SJCRH30 (cell line): ENCODE data around the gene VASP. TPM values are rescaled to one million over a fixed set of nuclear protein-coding genes. Genes with fewer than 3 reads are reported as not detected.

Experiments used
- DNase-seq, 2 experiments: peaks; one replicate each; pipeline ENCODE4 v3.0.0-alpha.2; 2015 to 2020
- H3K27ac ChIP-seq: fragments of 250-450 bp; sonication (Bioruptor Pico); 2 replicates; pipeline ENCODE4 v1.5.1; 2020; ENCODE audit warnings: mild to moderate bottlenecking, moderate library complexity
- H3K27me3 ChIP-seq: fragments of 250-450 bp; sonication (Bioruptor Pico); 2 replicates; pipeline ENCODE4 v1.5.1; 2020; ENCODE audit warnings: mild to moderate bottlenecking, moderate library complexity
- H3K36me3 ChIP-seq: fragments of 250-450 bp; sonication (Bioruptor Pico); 2 replicates; pipeline ENCODE4 v1.5.1; 2020; ENCODE audit warnings: mild to moderate bottlenecking, moderate library complexity
- H3K4me1 ChIP-seq: fragments of 250-450 bp; sonication (Bioruptor Pico); 2 replicates; pipeline ENCODE4 v1.5.1; 2020; ENCODE audit warnings: mild to moderate bottlenecking, moderate library complexity
- H3K4me3 ChIP-seq: fragments of 250-450 bp; sonication (Bioruptor Pico); 2 replicates; pipeline ENCODE4 v1.5.1; 2020; ENCODE audit warnings: mild to moderate bottlenecking, moderate library complexity
- H3K9me3 ChIP-seq: fragments of 250-450 bp; sonication (Bioruptor Pico); replicated peaks from 2 replicates; pipeline ENCODE4 v1.5.1; 2020; ENCODE audit warnings: mild to moderate bottlenecking, moderate library complexity
- total RNA-seq: library from RNA; depleted of rRNA; stranded (reverse); fragments of >200 nt; shearing (Covaris generic); gene quantifications from 2 replicates; pipeline ENCODE4 v1.2.3, GENCODE V29; 2014; rRNA removed

Gene VASP
- 43.8 and 48.8 TPM in 2 replicates for total RNA-seq

GRCh38 chr19:45506989-45507871 is at the start of gene VASP:
TSS of gene VASP (plus strand) at chr19:45507479. CDS start at chr19:45507772, 293 bp downstream.
- H3K4me3 ChIP-seq: peak within 1 kb of the TSS; percentile 86
- H3K4me1 ChIP-seq: no peaks in the 10 kb centered on the region
- H3K9me3 ChIP-seq: no peaks in the 10 kb centered on the region
- no peaks in the 10 kb centered on the region for H3K27me3 ChIP-seq
- no peaks in the 10 kb centered on the region for H3K36me3 ChIP-seq
- DNase-seq: peak; percentile 84 to 87
- H3K27ac ChIP-seq: peak within 1 kb of the TSS; percentile 76

- H3K4me1 ChIP-seq: peaks cover 27% of the 10 kb centered on the region
- no peak overlapping the region for H3K4me3 ChIP-seq
- no peaks in the 10 kb centered on the region for H3K36me3 ChIP-seq
- no peak for DNase-seq
- no peak overlapping the region for H3K27ac ChIP-seq
- 0 out of 2 replicates have a peak, but pooled peaks cover 5% of the 10 kb centered on the region for H3K27me3 ChIP-seq
- H3K9me3 ChIP-seq: no peaks in the 10 kb centered on the region
Observed at GRCh38 chr19:45457776-45458175, 49.5 kb upstream of the VASP start.

GRCh38 chr19:45460807-45461347 is 46.4 kb upstream of the VASP start:
- no peak overlapping the region for H3K27ac ChIP-seq
- no peaks in the 10 kb centered on the region for H3K9me3 ChIP-seq
- no peak overlapping the region for H3K4me3 ChIP-seq
- H3K27me3 ChIP-seq: 0 out of 2 replicates have a peak, but pooled peaks cover 5% of the 10 kb centered on the region
- H3K36me3 ChIP-seq: no peaks in the 10 kb centered on the region
- DNase-seq: no peak
- H3K4me1 ChIP-seq: peaks cover 4% of the 10 kb centered on the region; the same call in 1 of the 2 replicates

GRCh38 chr19:45462174-45462573 is 45.1 kb upstream of the VASP start:
- no peak for DNase-seq
- Histone ChIP-seq H3K9me3 (no peaks in the 10 kb centered on the region), H3K4me3 (no peak overlapping the region), H3K4me1 (no peaks in the 10 kb centered on the region), H3K27ac (no peak overlapping the region), H3K27me3 (0 out of 2 replicates have a peak, but pooled peaks cover 5% of the 10 kb centered on the region), H3K36me3 (no peaks in the 10 kb centered on the region)

GRCh38 chr19:45463241-45463640 is 44.0 kb upstream of the VASP start:
- Histone ChIP-seq H3K27me3 (0 out of 2 replicates have a peak, but pooled peaks cover 5% of the 10 kb centered on the region), H3K9me3 (no peaks in the 10 kb centered on the region), H3K36me3 (no peaks in the 10 kb centered on the region), H3K4me1 (peaks cover 3% of the 10 kb centered on the region; the same call in 1 of the 2 replicates), H3K27ac (no peak overlapping the region), H3K4me3 (no peak overlapping the region)
- no peak for DNase-seq

- H3K27me3 ChIP-seq: 0 out of 2 replicates have a peak, but pooled peaks cover 5% of the 10 kb centered on the region
- H3K4me1 ChIP-seq: peaks cover 6% of the 10 kb centered on the region; the same call in 1 of the 2 replicates
- no peak for DNase-seq
- no peaks in the 10 kb centered on the region for H3K36me3 ChIP-seq
- H3K27ac ChIP-seq: no peak overlapping the region
- no peaks in the 10 kb centered on the region for H3K9me3 ChIP-seq
- H3K4me3 ChIP-seq: no peak overlapping the region
Observed at GRCh38 chr19:45464274-45464673, 43.0 kb upstream of the VASP start.

GRCh38 chr19:45464852-45465441 is 42.3 kb upstream of the VASP start:
- Histone ChIP-seq H3K9me3 (no peaks in the 10 kb centered on the region), H3K27me3 (0 out of 2 replicates have a peak, but pooled peaks cover 5% of the 10 kb centered on the region), H3K27ac (no peak overlapping the region), H3K4me3 (no peak overlapping the region), H3K4me1 (peaks cover 7% of the 10 kb centered on the region; the same call in 1 of the 2 replicates), H3K36me3 (no peaks in the 10 kb centered on the region)
- no peak for DNase-seq

- no peaks in the 10 kb centered on the region for H3K27me3 ChIP-seq
- no peaks in the 10 kb centered on the region for H3K36me3 ChIP-seq
- H3K4me1 ChIP-seq: peaks cover 11% of the 10 kb centered on the region; the same call in 1 of the 2 replicates
- no peaks in the 10 kb centered on the region for H3K9me3 ChIP-seq
- no peak for DNase-seq
- no peak overlapping the region for H3K27ac ChIP-seq
- H3K4me3 ChIP-seq: peak overlapping the region; percentile 64
Observed at GRCh38 chr19:45467115-45467455, 40.2 kb upstream of the VASP start.

- H3K36me3 ChIP-seq: no peaks in the 10 kb centered on the region
- peak within 1 kb of the TSS; percentile 64 for H3K4me3 ChIP-seq
- peaks cover 11% of the 10 kb centered on the region; the same call in 1 of the 2 replicates for H3K4me1 ChIP-seq
- peak; percentile 95 to 97 for DNase-seq
- no peaks in the 10 kb centered on the region for H3K27me3 ChIP-seq
- H3K9me3 ChIP-seq: no peaks in the 10 kb centered on the region
- H3K27ac ChIP-seq: peak within 1 kb of the TSS; percentile 21
Observed at GRCh38 chr19:45467456-45468158, 39.7 kb upstream of the VASP start, which contains the start of gene FOSB. TSS of gene FOSB (plus strand) at chr19:45467996. CDS start at chr19:45468587, 591 bp downstream.

- peak in 1 of 2 experiments; percentile 33 for DNase-seq
- no peak overlapping the region for H3K27ac ChIP-seq
- peak overlapping the region; percentile 64 for H3K4me3 ChIP-seq
- H3K4me1 ChIP-seq: peaks cover 11% of the 10 kb centered on the region; the same call in 1 of the 2 replicates
- H3K27me3 ChIP-seq: no peaks in the 10 kb centered on the region
- no peaks in the 10 kb centered on the region for H3K9me3 ChIP-seq
- H3K36me3 ChIP-seq: no peaks in the 10 kb centered on the region
Observed at GRCh38 chr19:45468159-45468651, 39.1 kb upstream of the VASP start.

- peaks cover 11% of the 10 kb centered on the region; the same call in 1 of the 2 replicates for H3K4me1 ChIP-seq
- H3K36me3 ChIP-seq: no peaks in the 10 kb centered on the region
- H3K4me3 ChIP-seq: peak overlapping the region; percentile 64
- DNase-seq: no peak
- peak overlapping the region; percentile 21 for H3K27ac ChIP-seq
- H3K27me3 ChIP-seq: no peaks in the 10 kb centered on the region
- no peaks in the 10 kb centered on the region for H3K9me3 ChIP-seq
Observed at GRCh38 chr19:45468803-45469131, 38.5 kb upstream of the VASP start.

GRCh38 chr19:45469132-45469944 is 37.9 kb upstream of the VASP start:
- Histone ChIP-seq H3K4me3 (peak overlapping the region; percentile 64), H3K36me3 (no peaks in the 10 kb centered on the region), H3K27ac (peak overlapping the region; percentile 47), H3K9me3 (no peaks in the 10 kb centered on the region), H3K4me1 (peaks cover 11% of the 10 kb centered on the region; the same call in 1 of the 2 replicates), H3K27me3 (no peaks in the 10 kb centered on the region)
- peak; percentile 93 to 96 for DNase-seq

GRCh38 chr19:45469945-45470761 is 37.1 kb upstream of the VASP start:
- Histone ChIP-seq H3K27ac (no peak overlapping the region; the same call in 1 of the 2 replicates), H3K27me3 (no peaks in the 10 kb centered on the region), H3K4me1 (peaks cover 11% of the 10 kb centered on the region; the same call in 1 of the 2 replicates), H3K36me3 (no peaks in the 10 kb centered on the region), H3K4me3 (peak overlapping the region; percentile 64), H3K9me3 (no peaks in the 10 kb centered on the region)
- no peak for DNase-seq
